BE2C (cell line): ENCODE data around the gene TESK2.

Experiments
- DNase-seq: peaks from one replicate; pipeline ENCODE4 v3.0.0-alpha.2; 2020
- H3K27me3 ChIP-seq: fragments of 250-450 bp; sonication (Bioruptor Pico); 2 replicates; pipeline ENCODE4 v1.5.1; 2020; ENCODE audit warnings: mild to moderate bottlenecking
- H3K36me3 ChIP-seq: fragments of 250-450 bp; sonication (Bioruptor Pico); 2 replicates; pipeline ENCODE4 v1.5.1; 2020; ENCODE audit warnings: mild to moderate bottlenecking
- H3K4me1 ChIP-seq: fragments of 250-450 bp; sonication (Bioruptor Pico); 2 replicates; pipeline ENCODE4 v1.5.1; 2020
- H3K4me3 ChIP-seq: 2 replicates; pipeline ENCODE4 v1.5.1; 2011; ENCODE audit warnings: low read depth, low read length
- H3K9me3 ChIP-seq: fragments of 250-450 bp; sonication (Bioruptor Pico); 2 replicates; pipeline ENCODE4 v1.5.1; 2020
- CTCF ChIP-seq: IDR thresholded peaks from 2 replicates; pipeline ENCODE4 v1.5.1; 2012; ENCODE audit warnings: mild to moderate bottlenecking, low read depth, low read length

The TESK2 gene

GRCh38 chr1:45409276-45409675 lies 81.7 kb downstream of the TESK2 start:
- Histone ChIP-seq H3K27me3 (no peaks in the 10 kb centered on the region), H3K36me3 (no peaks in the 10 kb centered on the region), H3K9me3 (no peaks in the 10 kb centered on the region), H3K4me1 (no peaks in the 10 kb centered on the region), H3K4me3 (no peak overlapping the region)
- no peak for DNase-seq
- no peak for TF ChIP-seq CTCF

- DNase-seq = no peak
- Histone ChIP-seq H3K36me3 (no peaks in the 10 kb centered on the region), H3K4me1 (no peaks in the 10 kb centered on the region), H3K4me3 (no peak overlapping the region), H3K27me3 (no peaks in the 10 kb centered on the region), H3K9me3 (no peaks in the 10 kb centered on the region)
- TF ChIP-seq CTCF = no peak
Measured at GRCh38 chr1:45407629-45408287, 83.2 kb downstream of the TESK2 start.

- no peak for DNase-seq
- Histone ChIP-seq H3K36me3 (no peaks in the 10 kb centered on the region), H3K4me1 (no peaks in the 10 kb centered on the region)
Measured at GRCh38 chr1:45405636-45406035, 85.3 kb downstream of the TESK2 start.

GRCh38 chr1:45403718-45404117 lies 87.2 kb downstream of the TESK2 start:
- Histone ChIP-seq H3K27me3 (no peaks in the 10 kb centered on the region), H3K4me1 (no peaks in the 10 kb centered on the region), H3K4me3 (no peak overlapping the region), H3K36me3 (no peaks in the 10 kb centered on the region), H3K9me3 (no peaks in the 10 kb centered on the region)
- no peak for TF ChIP-seq CTCF
- DNase-seq = no peak

More at GRCh38 chr1:45405636-45406035, 85.3 kb downstream of the TESK2 start:
- no peak overlapping the region for H3K4me3 ChIP-seq
- H3K27me3 ChIP-seq = no peaks in the 10 kb centered on the region
- H3K9me3 ChIP-seq = no peaks in the 10 kb centered on the region
- TF ChIP-seq CTCF = no peak

- H3K4me3 ChIP-seq = no peak overlapping the region
- H3K27me3 ChIP-seq = no peaks in the 10 kb centered on the region
- H3K9me3 ChIP-seq = no peaks in the 10 kb centered on the region
- no peak for DNase-seq
- no peaks in the 10 kb centered on the region for H3K36me3 ChIP-seq
- no peaks in the 10 kb centered on the region for H3K4me1 ChIP-seq
- no peak for TF ChIP-seq CTCF
Measured at GRCh38 chr1:45403298-45403697, 87.7 kb downstream of the TESK2 start.

- no peak for DNase-seq
- Histone ChIP-seq H3K4me3 (no peak overlapping the region), H3K9me3 (no peaks in the 10 kb centered on the region), H3K36me3 (no peaks in the 10 kb centered on the region), H3K27me3 (no peaks in the 10 kb centered on the region), H3K4me1 (no peaks in the 10 kb centered on the region)
- no peak for TF ChIP-seq CTCF
Measured at GRCh38 chr1:45401524-45401923, 89.4 kb downstream of the TESK2 start.
